Measurements from ENCODE around the gene FLACC1.
"Not testable (repeated sequence)": the region's sequence is repeated elsewhere in the genome, so short reads cannot be mapped to it uniquely, and the experiment has no call there.

FLACC1 gene

DNA sequence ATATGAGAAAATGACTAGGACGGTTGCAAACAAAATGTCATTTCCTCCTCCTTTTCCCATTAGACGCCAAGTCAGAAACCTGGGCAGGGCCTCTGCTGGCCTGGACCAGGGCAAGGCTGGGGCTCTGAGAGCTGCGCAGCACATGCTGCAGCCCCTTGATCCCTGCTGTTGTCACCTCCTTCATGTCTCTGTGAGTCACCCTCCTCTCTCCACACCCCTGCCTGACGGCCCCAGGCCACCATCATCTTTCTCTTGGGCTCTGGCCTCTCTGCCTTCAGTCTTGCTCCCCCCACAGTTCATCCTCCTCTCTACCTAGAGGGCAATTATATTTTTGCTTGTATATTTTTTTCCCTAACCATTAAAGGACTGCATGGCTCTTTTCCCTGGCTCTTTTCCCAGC lies 10.0 kb downstream of the FLACC1 start:
- DNase-seq = no peak

DNA sequence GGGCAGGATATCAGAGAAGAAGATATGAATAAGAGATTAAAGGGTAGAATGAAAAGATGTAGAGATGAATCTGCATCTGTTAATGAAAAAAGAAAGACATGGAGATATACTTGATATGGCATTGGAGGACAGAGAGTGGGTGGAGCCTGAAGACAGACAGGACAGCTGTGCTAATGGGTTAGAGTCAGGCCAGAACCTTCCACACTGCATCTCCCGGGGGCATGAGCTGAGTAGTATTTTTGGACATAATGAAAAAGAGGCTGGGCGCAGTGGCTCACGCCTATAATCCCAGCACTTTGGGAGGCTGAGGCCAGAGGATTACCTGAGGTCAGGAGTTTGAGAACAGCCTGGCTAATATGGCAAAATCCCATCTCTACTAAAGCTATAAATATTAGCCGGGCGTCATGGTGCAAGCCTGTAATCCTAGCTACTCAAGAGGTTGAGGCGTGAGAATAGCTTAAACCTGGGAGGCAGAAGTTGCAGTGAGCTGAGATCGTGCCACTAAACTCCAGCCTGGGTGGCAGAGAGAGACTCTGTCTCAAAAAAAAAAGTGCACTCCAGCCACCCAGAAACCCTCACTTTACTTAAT lies 11.4 kb downstream of the FLACC1 start:
- no peak for DNase-seq

DNA sequence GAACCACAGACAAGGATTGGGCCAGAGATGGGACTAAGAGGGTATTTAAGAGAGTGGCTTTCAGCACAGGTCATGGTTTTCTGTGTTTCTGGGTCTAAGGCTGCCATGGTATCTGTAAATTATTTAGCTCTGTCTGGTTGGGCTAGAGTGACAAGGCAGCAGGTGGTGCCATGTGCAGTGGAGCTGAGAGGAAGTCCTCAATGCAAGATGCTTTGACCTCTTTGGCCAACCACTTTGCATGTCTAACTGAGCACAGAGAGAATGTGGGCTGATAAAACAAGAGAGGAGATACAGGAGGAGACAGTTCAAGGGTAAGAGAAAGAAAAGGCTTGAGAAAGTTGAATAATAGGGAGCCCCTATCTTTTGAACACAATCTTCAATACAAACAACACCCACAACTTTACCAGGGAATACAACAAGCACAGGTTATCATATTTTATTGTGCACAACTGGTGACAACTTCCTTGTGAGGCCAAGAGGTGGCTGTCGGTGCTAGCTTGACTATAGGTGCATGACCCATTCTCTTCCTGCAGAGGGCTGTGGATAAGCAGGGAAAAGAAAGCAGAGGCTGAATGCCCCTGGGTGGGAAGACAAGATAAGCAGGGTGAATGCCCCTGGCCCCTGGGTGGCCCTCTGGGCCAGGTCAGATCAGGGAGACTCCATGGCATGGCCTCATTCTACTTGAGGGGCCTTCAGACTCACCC lies 12.3 kb downstream of the FLACC1 start:
- no peak for DNase-seq

DNA sequence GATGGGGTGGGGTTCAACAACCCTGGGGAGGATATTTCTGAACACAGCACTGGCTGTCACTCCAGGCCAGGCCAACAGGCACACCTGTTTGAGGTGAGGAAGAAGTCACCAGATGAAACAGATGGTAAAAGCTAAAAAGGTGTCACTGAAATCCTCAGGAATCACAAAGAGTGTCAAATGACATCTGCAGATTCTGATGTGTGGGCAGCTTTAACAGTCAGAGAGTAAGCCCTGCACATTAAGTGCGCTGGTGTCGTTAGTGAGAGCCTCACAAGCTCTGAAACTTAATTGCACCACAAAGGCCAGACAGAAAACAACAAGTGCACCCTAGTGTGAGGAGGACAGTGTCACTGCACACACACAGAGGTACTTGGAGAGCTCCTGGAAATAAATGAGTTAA lies 13.6 kb downstream of the FLACC1 start:
- no peak for DNase-seq

DNA sequence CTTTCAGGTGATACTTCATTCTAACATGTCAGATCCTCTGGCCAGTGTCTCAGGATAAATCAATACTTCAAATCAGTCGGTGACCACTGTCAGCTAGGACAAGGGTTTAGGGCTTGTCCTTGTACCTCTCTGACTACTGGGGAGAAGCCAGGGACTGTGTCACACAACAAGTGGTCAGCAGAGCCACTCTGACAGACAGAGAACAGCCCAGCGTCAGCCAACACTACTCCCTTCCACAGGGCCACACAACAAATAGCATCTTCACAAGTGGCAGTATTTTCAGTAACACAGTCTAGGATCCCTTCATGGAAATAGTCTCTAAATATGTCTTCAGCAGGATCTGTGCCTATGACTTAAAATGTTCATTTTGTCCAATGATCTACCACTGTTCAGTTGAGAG lies 14.2 kb downstream of the FLACC1 start:
- no peak for DNase-seq

DNA sequence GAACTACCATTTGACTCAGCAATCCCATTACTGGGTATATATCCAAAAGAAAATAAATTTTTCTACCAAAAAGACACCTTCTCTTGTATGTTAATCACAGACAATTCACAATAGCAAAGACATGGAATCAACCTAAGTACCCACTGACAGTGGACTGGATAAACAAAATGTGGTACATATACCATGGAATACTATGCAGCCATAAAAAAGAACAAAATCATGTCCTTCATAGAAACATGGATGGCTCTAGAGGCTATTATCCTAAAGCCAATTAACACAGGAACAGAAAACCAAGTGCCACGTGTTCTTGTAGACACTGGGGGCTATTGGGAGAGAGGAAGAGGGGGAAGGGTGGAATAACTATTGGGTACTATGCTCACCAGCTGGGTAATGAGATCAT lies 27.7 kb downstream of the FLACC1 start:
- DNase-seq = no peak

DNA sequence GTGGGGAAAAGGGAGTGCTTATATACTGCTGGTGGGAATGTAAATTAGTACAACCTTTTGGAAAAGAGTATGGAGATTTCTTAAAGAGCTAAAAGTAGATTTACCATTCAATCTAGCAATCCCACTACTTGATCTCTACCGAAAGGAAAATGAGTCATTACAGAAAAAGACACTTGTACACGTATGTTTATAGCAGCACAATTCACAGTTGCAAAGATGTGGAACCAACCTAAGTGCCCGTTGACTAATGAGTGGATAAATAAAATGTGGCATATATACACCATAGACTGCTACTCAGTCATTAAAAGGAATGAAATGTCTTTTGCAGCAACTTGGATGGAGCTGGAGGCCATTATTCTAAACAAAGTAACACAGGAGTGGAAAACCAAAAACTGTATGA lies 29.5 kb downstream of the FLACC1 start:
- no peak for DNase-seq

DNA sequence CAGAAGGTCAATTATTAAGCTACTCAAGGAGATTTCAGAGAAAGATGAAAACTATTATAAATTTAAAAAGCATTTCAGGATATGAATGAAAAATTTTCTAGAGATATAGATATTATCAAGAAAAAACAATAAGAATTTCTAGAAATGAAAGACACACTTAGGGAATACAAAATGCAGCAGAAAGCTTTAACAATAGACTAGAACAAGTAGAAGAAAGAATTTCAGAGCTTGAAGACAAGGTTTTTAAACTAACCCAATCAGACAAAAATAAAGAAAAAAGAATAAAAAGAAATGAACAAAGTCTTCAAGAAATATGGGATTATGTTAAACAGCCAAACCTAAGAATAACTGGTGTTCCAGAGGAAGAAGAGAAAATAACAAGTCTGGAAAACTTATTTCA lies 34.4 kb downstream of the FLACC1 start:
- no peak for DNase-seq

DNA sequence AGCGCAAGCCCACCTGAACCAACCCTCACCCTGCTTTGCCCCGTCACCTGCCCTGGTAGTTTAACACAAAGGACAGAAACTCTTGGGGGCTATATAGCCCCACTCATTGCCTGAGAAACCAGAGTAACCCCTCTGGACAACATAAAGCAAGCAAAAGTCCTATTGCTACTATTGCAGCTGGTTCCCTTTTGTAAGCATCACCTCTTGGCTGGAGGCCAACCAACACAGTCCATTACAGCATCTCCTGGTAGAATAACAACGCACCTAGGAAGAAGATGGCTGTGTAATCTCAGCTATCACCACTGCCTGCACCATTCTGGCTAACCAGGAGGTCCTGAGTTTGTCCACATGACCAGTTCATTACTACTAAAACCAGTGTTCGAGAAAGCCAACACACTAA lies 36.4 kb downstream of the FLACC1 start:
- DNase-seq = no peak

DNA sequence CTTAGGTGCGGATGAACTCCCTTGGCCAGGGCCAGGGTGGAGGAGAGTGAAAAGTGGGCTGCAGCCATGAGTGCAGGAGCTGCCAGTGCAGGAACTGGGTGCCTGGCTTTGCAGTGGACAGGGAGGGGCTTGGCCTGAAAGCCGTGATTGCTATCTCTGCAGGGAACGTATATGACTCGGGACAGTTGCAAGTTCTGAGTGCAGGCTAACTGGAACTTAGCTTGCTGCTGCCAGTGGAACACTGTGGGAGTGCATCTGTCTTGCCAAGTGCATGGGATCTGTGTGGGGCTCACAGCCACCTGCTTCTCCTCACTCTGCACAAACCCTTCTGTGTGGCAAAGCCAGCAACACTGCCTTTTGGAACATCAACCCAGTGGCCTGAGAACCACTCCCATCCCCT lies 36.9 kb downstream of the FLACC1 start:
- DNase-seq = no peak

DNA sequence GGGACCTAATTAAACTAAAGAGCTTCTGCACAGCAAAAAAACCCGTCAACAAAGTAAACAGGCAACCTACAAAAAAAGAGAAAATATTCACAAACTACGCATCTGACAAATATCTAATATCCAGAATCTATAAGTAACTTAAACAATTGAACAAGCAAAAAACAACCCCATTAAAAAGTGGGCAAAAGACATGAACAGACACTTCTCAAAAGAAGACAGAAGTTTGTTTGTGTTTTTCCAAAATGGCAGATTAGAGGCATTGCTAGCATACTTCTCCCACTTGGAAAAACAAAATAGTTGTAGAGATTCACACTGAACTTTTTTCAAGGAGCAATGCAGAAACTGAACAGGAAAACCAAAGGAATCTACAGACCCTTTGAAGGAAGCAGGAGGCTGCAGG lies 37.6 kb downstream of the FLACC1 start:
- DNase-seq = no peak

DNA sequence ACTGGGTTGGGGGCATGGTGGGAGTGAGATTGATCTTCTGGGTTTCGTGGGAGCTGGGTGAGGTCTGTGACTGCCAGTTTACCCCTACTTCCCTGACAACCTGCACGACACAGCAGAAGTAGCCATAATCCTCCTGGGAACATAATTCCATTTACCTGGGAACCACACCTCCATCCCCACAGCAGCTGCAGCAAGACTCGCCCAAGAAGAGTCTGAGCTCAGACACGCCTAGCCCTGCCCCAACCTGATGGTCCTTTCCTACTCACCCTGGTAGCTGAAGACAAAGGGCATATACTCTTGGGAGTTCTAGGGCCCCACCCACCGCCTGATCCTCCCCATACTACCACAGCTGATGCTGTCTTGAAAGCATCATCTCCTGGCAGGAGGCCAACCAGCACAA lies 43.8 kb downstream of the FLACC1 start:
- no peak for DNase-seq

DNA sequence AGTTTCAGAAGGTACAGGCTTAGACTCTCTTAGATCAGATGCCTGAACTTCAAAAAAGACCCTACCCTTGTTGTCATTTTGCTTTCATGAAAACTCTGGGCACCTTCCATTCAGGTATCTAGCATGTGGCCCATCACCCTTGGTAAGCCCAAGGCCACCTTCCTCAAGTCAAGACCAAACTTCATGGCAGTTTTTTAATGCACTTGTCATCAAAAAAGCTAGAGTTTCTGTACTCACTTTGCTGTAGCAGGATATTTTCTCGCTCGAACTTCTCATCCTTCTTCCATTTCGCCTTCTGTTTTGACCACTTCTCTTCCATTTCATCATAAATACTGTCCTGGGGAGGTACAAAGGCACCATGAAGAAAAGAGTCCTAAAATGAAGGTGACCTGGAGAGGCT lies 48.2 kb downstream of the FLACC1 start:
- DNase-seq = no peak

DNA sequence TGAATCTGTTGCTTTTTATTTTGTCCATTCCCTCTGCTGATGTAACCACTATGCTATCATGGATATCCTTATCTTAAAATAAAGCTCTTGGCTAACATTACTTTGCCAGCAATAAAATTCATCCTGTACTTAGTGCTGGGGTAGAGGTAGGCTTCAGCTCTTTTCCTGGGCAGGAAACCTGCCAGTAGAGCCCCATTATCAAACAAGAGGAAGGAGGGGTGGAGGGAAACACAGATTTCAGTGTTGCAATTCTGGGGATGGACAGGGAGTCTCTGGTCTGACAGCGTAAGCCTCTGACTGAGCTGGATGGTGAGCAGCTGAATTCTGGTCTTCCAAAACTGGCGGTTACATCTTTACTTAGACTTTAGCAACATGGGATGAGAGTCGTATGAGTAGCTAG lies 49.3 kb downstream of the FLACC1 start:
- no peak for DNase-seq

DNA sequence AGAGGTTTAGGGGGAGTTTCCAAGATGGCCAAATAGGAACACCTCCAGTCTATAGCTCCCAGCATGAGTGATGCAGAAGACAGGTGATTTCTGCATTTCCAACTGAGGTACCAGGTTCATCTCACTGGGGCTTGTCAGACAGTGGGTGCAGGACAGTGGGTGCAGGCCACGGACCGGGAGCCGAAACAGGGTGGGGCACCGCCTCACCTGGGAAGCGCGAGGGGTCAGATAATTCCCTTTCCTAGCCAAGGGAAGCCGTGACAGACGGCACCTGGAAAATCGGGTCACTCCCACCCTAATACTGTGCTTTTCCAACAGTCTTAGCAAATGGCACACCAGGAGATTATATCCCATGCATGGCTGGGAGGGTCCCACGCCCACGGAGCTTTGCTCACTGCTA lies 57.2 kb downstream of the FLACC1 start:
- DNase-seq = not testable (repeated sequence)

DNA sequence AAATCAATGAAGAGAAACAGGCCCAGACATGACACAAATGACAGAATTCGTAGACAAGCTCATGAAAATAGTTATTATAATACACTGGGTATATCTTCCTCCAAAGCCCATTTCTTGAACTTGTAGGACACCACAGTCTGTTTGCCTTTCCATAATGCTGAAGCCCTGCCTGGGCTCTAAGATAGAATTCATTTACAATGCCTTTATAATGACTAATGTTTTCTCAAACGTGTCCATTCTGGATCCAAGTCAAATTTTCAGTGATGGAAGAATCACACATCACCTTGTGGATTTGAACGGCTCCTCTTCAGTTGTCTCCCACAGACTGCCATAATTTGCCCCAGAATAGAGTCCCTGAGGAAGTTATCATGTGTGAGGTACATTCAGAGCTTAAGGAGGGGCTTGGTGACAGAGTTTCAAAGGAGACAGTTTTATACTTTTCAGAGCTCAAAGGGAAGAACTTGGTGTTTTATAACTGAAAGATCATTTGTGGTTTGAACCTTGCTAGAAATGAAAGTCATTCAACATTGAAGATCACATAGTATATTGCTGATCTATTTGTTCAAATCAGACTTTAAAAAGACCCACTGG lies 58.6 kb downstream of the FLACC1 start:
- DNase-seq = no peak

DNA sequence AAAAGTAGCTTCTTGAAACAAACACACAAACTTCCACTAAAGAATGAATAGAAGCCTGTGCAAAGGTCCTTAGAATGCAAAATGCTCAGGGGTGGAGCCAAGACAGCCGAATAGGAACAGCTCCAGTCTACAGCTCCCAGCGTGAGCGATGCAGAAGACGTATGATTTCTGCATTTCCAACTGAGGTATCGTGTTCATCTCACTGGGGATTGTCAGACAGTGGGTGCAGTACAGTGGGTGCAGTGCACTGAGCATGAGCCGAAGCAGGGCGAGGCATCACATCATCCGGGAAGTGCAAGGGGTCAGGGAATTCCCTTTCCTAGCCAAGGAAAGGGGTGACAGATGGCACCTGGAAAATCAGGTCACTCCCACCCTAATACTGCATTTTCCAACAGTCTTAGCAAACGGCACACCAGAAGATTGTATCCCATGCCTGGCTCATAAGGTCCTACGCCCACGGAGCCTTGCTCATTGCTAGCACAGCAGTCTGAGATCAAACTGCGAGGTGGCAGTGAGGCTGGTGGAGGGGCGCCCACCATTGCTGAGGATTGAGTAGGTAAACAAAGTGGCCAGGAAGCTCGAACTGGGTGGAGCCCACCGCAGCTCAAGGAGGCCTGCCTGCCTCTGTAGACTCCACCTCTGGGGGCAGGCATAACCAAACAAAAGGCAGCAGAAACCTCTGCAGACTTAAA lies 66.5 kb downstream of the FLACC1 start:
- DNase-seq = not testable (repeated sequence)

DNA sequence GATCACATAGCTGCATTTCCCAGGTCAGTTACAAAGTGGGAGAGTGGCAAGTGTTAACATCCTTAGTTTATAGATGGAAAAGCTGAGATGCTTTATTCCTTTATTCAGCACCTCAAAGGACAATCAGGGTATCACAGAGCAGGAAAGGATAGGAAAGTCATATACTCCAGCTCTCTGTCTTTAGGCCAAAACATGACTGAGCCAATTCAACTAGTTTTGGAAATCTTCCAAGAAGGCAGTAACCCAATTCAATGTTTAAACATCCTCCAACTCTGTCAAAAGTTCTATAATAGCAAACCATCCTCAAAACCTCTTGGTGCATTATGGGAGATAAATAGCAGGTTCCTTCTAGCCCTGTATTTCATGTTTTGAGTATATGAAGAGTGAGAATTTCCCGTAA lies 71.6 kb downstream of the FLACC1 start:
- DNase-seq = no peak

DNA sequence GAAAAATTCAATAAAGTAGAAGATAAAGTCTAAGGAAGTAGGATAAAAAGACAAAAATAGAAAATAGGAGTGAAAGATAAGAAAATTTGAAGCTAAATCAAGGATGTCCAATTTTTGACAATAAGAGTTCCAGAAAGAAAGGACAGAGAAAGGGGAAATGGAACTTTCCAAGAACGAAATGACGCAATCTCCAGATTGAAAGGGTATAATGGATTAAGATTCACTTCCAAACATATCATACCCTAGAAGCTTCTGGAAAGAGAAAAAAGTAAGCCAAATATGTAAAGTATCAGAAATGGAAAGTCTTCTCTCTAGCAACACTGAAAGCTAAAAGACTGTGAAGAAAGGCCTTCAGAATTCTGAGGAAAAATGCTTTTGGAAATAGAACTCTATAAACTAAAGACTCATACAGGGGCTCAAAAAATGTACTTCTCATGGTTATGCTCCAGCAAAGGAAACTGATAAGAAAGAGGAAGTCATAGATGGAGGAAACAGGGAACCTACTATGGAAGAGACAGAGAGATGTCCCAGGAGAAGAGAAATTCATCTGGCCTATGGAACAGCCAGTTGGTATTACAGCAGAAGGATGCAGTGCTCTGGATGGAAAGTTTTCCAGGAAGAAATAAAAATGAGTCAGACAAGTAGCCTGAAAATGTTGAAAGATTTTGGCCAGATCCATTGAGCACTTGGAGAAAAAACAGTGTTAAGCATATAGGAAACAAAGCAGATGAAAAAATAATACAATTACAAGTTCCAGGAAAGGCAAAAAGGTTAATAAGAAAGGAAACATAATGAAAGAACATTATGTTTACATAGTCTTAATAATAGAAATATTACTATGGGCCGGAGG lies 76.7 kb downstream of the FLACC1 start:
- DNase-seq = no peak

DNA sequence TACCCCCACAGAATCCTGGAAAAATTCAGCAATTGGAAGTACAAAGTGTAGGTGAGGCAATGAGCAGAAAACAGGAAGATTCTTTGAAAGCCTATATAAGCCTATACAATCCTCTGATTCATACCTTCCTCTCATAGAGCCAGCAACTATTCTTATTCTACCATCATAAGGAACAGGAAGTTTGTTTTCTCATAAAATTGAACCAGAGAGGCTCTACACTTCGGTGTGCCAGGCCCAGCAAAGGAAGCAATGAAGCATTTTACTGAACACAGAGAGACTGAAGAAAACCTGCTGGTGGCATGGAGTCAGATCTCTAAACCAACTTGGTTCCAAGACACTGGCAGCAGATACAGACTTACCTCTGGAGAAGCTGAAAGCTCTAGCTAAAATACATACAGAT lies 78.1 kb downstream of the FLACC1 start:
- no peak for DNase-seq

DNA sequence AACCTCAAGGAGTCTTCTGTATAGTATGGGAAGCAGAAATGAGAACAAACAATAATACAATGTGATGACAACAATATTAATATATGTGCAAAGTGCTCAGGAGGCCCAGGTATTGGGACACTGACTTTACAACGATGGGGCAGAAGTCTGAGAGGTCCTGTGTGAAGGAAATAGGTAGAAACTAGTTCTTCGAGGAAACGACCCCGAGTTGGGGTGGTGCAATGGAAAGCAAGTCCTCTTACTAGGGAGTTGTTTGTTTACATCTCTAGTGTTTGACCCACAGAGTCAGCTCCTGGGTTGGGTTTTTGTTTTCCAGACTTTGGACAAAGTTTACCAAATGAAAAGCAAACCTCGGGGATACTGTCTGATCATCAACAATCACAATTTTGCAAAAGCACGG lies 80.6 kb downstream of the FLACC1 start:
- DNase-seq = no peak

DNA sequence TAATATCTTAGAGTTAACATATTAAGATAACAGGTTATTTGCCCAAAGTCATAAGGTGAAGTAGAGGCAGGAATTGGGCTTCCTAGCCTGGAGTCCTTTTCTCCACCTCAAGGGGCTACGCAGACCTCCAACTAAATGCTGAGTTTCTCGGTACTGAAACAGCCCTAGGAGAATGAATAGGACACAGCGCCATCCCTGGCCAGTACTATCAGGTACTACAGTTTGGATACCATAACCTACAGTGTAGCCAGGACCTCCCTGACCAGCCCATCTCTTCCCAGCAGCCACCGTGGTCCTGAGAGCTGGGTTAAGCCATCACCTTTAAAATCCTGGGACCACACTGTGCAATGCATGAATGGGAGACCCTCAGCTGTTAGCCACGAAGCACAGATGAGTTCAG lies 81.2 kb downstream of the FLACC1 start:
- no peak for DNase-seq

DNA sequence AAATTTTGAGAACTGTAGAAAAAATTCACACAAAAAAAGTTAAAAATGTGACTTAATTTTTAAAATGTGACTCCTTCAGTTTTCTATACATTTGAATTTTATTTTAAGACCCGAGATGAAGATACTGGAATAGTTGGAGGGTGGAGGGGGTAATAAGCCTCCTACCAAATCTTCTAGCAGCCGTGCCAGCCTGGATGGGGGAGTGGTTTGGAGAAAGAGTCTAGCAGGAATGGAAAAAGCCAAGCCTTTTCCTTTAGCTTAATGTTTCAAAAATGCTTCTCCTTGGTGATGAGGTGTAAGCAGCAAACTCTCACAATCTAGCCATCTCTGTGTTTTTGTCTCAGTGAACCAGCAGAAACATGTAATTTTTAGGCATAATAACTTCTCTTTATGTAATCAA lies 82.1 kb downstream of the FLACC1 start:
- no peak for DNase-seq
